Loucy (cell line): ENCODE results near the gene UCMA.

Experiments used
- H2AFZ ChIP-seq: fragments of 200-600 bp; sonication (generic); 2 replicates; pipeline ENCODE4 v1.6.0; 2016; ENCODE audit warnings: antibody characterized with exemption, mild to moderate bottlenecking, low read length, moderate library complexity
- H3F3A ChIP-seq: fragments of 200-600 bp; 2 replicates; pipeline ENCODE4 v1.6.0; 2016; ENCODE audit warnings: antibody characterized with exemption, low read depth, mild to moderate bottlenecking
- H3K27me3 ChIP-seq: fragments of 200-600 bp; sonication (generic); 2 replicates; pipeline ENCODE4 v1.6.1; 2014; ENCODE audit warnings: low read length, mild to moderate bottlenecking; ENCODE audit not compliant: insufficient read depth, poor library complexity, severe bottlenecking
- H3K36me3 ChIP-seq: fragments of 200-600 bp; sonication (generic); 2 replicates; pipeline ENCODE4 v1.6.1; 2016; ENCODE audit warnings: low read length; ENCODE audit not compliant: insufficient read depth
- H3K4me1 ChIP-seq: fragments of 200-600 bp; sonication (generic); 2 replicates; pipeline ENCODE4 v1.5.1; 2014; ENCODE audit warnings: low read length, mild to moderate bottlenecking; ENCODE audit not compliant: insufficient read depth, poor library complexity, severe bottlenecking
- H3K4me2 ChIP-seq: fragments of 200-600 bp; sonication (generic); 2 replicates; pipeline ENCODE4 v1.6.0; 2014; ENCODE audit warnings: antibody characterized with exemption, low read length, low read depth, mild to moderate bottlenecking; ENCODE audit not compliant: poor library complexity, severe bottlenecking
- H3K4me3 ChIP-seq: fragments of 200-600 bp; sonication (generic); 2 replicates; pipeline ENCODE4 v1.5.1; 2014; ENCODE audit warnings: low read length, mild to moderate bottlenecking, mixed read lengths; ENCODE audit not compliant: poor library complexity, severe bottlenecking
- H3K79me2 ChIP-seq: fragments of 200-600 bp; sonication (generic); 2 replicates; pipeline ENCODE4 v1.6.1; 2014; ENCODE audit warnings: low read length; ENCODE audit not compliant: insufficient read depth
- H3K9ac ChIP-seq: fragments of 200-600 bp; sonication (generic); 2 replicates; pipeline ENCODE4 v1.6.0; 2014; ENCODE audit warnings: mild to moderate bottlenecking, low read depth, low read length, moderate library complexity; ENCODE audit not compliant: poor library complexity, severe bottlenecking
- H3K9me2 ChIP-seq: fragments of 200-600 bp; sonication (generic); replicated peaks from 2 replicates; pipeline ENCODE4 v1.6.1; 2016; ENCODE audit warnings: low read depth, low read length, mixed read lengths
- H3K9me3 ChIP-seq: fragments of 200-600 bp; sonication (generic); 2 replicates; pipeline ENCODE4 v1.6.1; 2014; ENCODE audit warnings: mild to moderate bottlenecking, antibody characterized with exemption, low read length, low read depth; ENCODE audit not compliant: insufficient read depth
- H4K20me1 ChIP-seq: fragments of 200-600 bp; sonication (generic); 2 replicates; pipeline ENCODE4 v1.6.0; 2014; ENCODE audit warnings: antibody characterized with exemption, low read length, mild to moderate bottlenecking; ENCODE audit not compliant: insufficient read depth, poor library complexity, severe bottlenecking
- CTCF ChIP-seq: fragments of 200-600 bp; sonication (generic); conservative IDR thresholded peaks from 2 replicates; pipeline ENCODE4 v1.5.1; 2014; ENCODE audit warnings: mild to moderate bottlenecking, antibody characterized with exemption, low read length
- EZH2phosphoT487 ChIP-seq: fragments of 200-600 bp; IDR thresholded peaks from 2 replicates; pipeline ENCODE4 v1.6.1; 2018; ENCODE audit warnings: antibody characterized with exemption, mild to moderate bottlenecking, moderate library complexity, borderline replicate concordance

Gene UCMA

GRCh38 chr10:13193637-13194036 is 40.5 kb downstream of the UCMA start:
- Histone ChIP-seq H2AFZ (no peak overlapping the region), H3F3A (no peaks in the 10 kb centered on the region), H3K9me3 (no peaks in the 10 kb centered on the region), H3K9me2 (no peaks in the 10 kb centered on the region), H3K36me3 (peaks cover 93% of the 10 kb centered on the region; the same call in 1 of the 2 replicates), H3K4me1 (no peaks in the 10 kb centered on the region), H3K9ac (no peak overlapping the region), H3K79me2 (no peaks in the 10 kb centered on the region), H4K20me1 (no peaks in the 10 kb centered on the region), H3K4me3 (no peak overlapping the region), H3K4me2 (no peak overlapping the region), H3K27me3 (no peaks in the 10 kb centered on the region)
- TF ChIP-seq EZH2phosphoT487 (no peak), CTCF (no peak)

GRCh38 chr10:13191362-13191761 is 42.8 kb downstream of the UCMA start:
- no peaks in the 10 kb centered on the region for H4K20me1 ChIP-seq
- H3K79me2 ChIP-seq: no peaks in the 10 kb centered on the region
- no peak overlapping the region for H3K4me3 ChIP-seq
- no peaks in the 10 kb centered on the region for H3K4me1 ChIP-seq
- no peaks in the 10 kb centered on the region for H3K9me2 ChIP-seq
- peaks cover 93% of the 10 kb centered on the region for H3K36me3 ChIP-seq
- no peak overlapping the region for H3K4me2 ChIP-seq
- H3K27me3 ChIP-seq: no peaks in the 10 kb centered on the region
- H3K9ac ChIP-seq: no peak overlapping the region
- no peaks in the 10 kb centered on the region for H3F3A ChIP-seq
- no peak for TF ChIP-seq EZH2phosphoT487
- TF ChIP-seq CTCF: no peak
- H3K9me3 ChIP-seq: no peaks in the 10 kb centered on the region
- no peak overlapping the region for H2AFZ ChIP-seq

GRCh38 chr10:13190816-13191215 is 43.4 kb downstream of the UCMA start:
- H3K4me3 ChIP-seq: no peak overlapping the region
- TF ChIP-seq CTCF: no peak
- no peak for TF ChIP-seq EZH2phosphoT487
- H3K79me2 ChIP-seq: no peaks in the 10 kb centered on the region
- no peak overlapping the region for H3K4me2 ChIP-seq
- H3K36me3 ChIP-seq: peaks cover 94% of the 10 kb centered on the region
- no peaks in the 10 kb centered on the region for H3F3A ChIP-seq
- H3K9ac ChIP-seq: no peak overlapping the region
- no peaks in the 10 kb centered on the region for H3K9me2 ChIP-seq
- no peaks in the 10 kb centered on the region for H4K20me1 ChIP-seq
- H2AFZ ChIP-seq: no peak overlapping the region
- no peaks in the 10 kb centered on the region for H3K4me1 ChIP-seq
- no peaks in the 10 kb centered on the region for H3K27me3 ChIP-seq
- no peaks in the 10 kb centered on the region for H3K9me3 ChIP-seq
